PC-9 (cell line): Measurements from ENCODE around the gene PLEKHJ1.

ENCODE experiments used
- EZH2 ChIP-seq: fragments of 200-600 bp; sonication (generic); IDR thresholded peaks from 2 replicates; pipeline ENCODE4 v1.8.0; 2017; ENCODE audit warnings: antibody characterized with exemption, low read depth
- TF ChIP-seq, protein P1 (sequence below): fragments of 200-600 bp; sonication (generic); conservative IDR thresholded peaks from 2 replicates; pipeline ENCODE4 v1.6.1; 2017; ENCODE audit warnings: mixed run types, antibody characterized with exemption, mild to moderate bottlenecking, moderate library complexity

DNA sequence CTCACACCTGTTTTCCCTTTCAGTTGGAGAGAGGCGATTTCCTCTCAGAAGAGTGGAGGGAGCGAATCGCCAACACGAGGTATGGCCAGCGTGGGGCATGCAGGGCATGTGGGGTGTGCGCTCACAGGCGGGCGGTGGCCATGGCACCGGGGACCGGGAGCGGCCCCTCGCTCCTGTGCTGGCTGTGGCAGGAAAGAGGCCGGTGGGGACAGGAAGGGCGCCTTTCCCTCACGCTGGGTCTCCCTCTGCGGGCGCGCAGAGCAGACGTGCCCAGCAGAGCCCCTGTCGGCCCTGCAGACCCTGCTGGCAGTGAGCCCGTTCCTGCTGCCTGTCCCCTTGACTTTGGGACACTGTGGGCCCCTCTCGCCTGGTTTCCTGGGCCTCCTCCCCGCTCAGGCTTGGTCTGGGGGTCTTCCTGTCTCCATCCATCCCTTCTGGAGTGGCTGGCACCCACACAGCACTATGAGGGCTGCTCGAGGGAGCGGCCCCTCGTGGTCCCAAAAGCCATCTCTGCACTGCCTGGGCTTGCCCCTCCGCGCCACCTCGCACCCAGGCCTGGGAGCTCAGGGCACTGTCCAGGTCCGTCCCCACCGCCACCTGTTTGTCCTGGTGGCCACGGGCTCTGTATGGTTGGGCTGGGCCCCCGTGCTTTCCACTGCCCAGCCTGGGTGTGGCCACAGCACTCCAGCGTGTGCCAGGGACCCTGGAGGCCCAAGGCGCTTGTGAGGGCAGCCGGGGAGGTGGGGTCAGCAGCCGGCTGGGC is 36.1 kb downstream of the PLEKHJ1 start:
- TF ChIP-seq, protein P1, sequence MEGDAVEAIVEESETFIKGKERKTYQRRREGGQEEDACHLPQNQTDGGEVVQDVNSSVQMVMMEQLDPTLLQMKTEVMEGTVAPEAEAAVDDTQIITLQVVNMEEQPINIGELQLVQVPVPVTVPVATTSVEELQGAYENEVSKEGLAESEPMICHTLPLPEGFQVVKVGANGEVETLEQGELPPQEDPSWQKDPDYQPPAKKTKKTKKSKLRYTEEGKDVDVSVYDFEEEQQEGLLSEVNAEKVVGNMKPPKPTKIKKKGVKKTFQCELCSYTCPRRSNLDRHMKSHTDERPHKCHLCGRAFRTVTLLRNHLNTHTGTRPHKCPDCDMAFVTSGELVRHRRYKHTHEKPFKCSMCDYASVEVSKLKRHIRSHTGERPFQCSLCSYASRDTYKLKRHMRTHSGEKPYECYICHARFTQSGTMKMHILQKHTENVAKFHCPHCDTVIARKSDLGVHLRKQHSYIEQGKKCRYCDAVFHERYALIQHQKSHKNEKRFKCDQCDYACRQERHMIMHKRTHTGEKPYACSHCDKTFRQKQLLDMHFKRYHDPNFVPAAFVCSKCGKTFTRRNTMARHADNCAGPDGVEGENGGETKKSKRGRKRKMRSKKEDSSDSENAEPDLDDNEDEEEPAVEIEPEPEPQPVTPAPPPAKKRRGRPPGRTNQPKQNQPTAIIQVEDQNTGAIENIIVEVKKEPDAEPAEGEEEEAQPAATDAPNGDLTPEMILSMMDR: no peak
- TF ChIP-seq EZH2: no peak
